OCI-LY7 (cell line): ENCODE results near the gene GALNT6. TPM values are rescaled to one million over a fixed set of nuclear protein-coding genes. Genes with fewer than 3 reads are reported as not detected.
A peak's percentile ranks its signal among the peaks of the same experiment; 100 is the strongest.

Experiments
- BruUV-seq: library from RNA; stranded (reverse); fragments of 400-500 nt; replicated peaks from 2 replicates; lab custom pipeline; 2021; lab: Mats Ljungman, UMichigan
- CTCF ChIA-PET: fragments of 300-600 bp; sonication (Branson Sonifier 250); formaldehyde crosslinking; loops from one replicate; lab custom pipeline; 2022; ENCODE audit warnings: antibody characterized with exemption; ENCODE audit not compliant: unreplicated experiment; lab: Charles Lee
- POLR2A ChIA-PET: fragments of 300-600 bp; sonication (Branson Sonifier 250); formaldehyde crosslinking; loops from one replicate; lab custom pipeline; 2022; ENCODE audit warnings: antibody characterized with exemption; lab: Charles Lee
- DNase-seq: peaks from one replicate; pipeline ENCODE4 v3.0.0-alpha.2; 2015; ENCODE audit warnings: low spot score
- H2AFZ ChIP-seq: fragments of 200-600 bp; sonication (generic), shearing (Covaris generic); 2 replicates; pipeline ENCODE4 v1.6.1; 2014; ENCODE audit warnings: mild to moderate bottlenecking, antibody characterized with exemption, low read length, moderate library complexity
- H3K27ac ChIP-seq: fragments of 200-600 bp; sonication (generic); 2 replicates; pipeline ENCODE4 v1.5.1; 2014; ENCODE audit warnings: mixed run types, low read depth, mild to moderate bottlenecking, moderate library complexity, low read length, inconsistent platforms; ENCODE audit not compliant: poor library complexity, severe bottlenecking
- H3K36me3 ChIP-seq: fragments of 200-600 bp; sonication (generic); 2 replicates; pipeline ENCODE4 v1.6.1; 2014; ENCODE audit warnings: mild to moderate bottlenecking, antibody characterized with exemption, low read length, moderate library complexity, mixed read lengths; ENCODE audit not compliant: insufficient read depth
- H3K4me1 ChIP-seq: fragments of 200-600 bp; sonication (generic); 2 replicates; pipeline ENCODE4 v1.5.1; 2014; ENCODE audit warnings: mild to moderate bottlenecking, low read length; ENCODE audit not compliant: insufficient read depth, poor library complexity, severe bottlenecking
- H3K4me2 ChIP-seq: fragments of 200-600 bp; sonication (generic); 2 replicates; pipeline ENCODE4 v1.6.1; 2014; ENCODE audit warnings: mild to moderate bottlenecking, low read length
- H3K4me3 ChIP-seq: fragments of 200-600 bp; sonication (generic); 2 replicates; pipeline ENCODE4 v1.5.1; 2014; ENCODE audit warnings: mild to moderate bottlenecking, low read depth, low read length; ENCODE audit not compliant: poor library complexity, severe bottlenecking
- H3K79me2 ChIP-seq: fragments of 200-600 bp; sonication (generic); 2 replicates; pipeline ENCODE4 v1.6.1; 2016; ENCODE audit warnings: low read depth, mild to moderate bottlenecking, low read length, moderate library complexity, mixed read lengths; ENCODE audit not compliant: insufficient read depth
- H3K9me2 ChIP-seq: fragments of 200-600 bp; sonication (generic); 2 replicates; pipeline ENCODE4 v1.6.1; 2016; ENCODE audit warnings: mild to moderate bottlenecking, low read length, mixed read lengths; ENCODE audit not compliant: insufficient read depth
- H3K9me3 ChIP-seq: fragments of 200-600 bp; sonication (generic); 2 replicates; pipeline ENCODE4 v1.6.1; 2014; ENCODE audit warnings: mild to moderate bottlenecking, mixed run types, low read length, mixed read lengths
- H4K20me1 ChIP-seq: fragments of 200-600 bp; sonication (generic); 2 replicates; pipeline ENCODE4 v1.6.1; 2014; ENCODE audit warnings: mild to moderate bottlenecking, antibody characterized with exemption, low read length, moderate library complexity, mixed read lengths; ENCODE audit not compliant: insufficient read depth
- EZH2phosphoT487 ChIP-seq: fragments of 200-600 bp; sonication (generic); IDR thresholded peaks from 2 replicates; pipeline ENCODE4 v1.6.1; 2018; ENCODE audit warnings: low read depth, borderline replicate concordance, mild to moderate bottlenecking, mixed run types, antibody characterized with exemption, low read length, moderate library complexity, mixed read lengths
- intact Hi-C: fragments of 100-400 bp; cut with micrococcal nuclease; formaldehyde crosslinking; loops from one replicate; pipeline ENCODE4 v1.10.0; 2022; ENCODE audit not compliant: unreplicated experiment
- total RNA-seq, 2 experiments: library from RNA; depleted of rRNA in 1 of 2; stranded (reverse); fragments of >200 nt in 1 of 2; shearing (Covaris generic) in 1 of 2; gene quantifications; 2 replicates each; pipeline ENCODE4 v1.2.3, GENCODE V29; 2014 to 2022
- TF ChIP-seq, protein P1 (sequence below): fragments of 200-600 bp; sonication (generic); conservative IDR thresholded peaks from 2 replicates; pipeline ENCODE4 v1.5.1; 2014; ENCODE audit warnings: mild to moderate bottlenecking, antibody characterized with exemption, low read length, moderate library complexity, mixed read lengths

Gene GALNT6
- total RNA-seq, 2 experiments from 2014 or later: 1.4 to 4.8 TPM

DNA sequence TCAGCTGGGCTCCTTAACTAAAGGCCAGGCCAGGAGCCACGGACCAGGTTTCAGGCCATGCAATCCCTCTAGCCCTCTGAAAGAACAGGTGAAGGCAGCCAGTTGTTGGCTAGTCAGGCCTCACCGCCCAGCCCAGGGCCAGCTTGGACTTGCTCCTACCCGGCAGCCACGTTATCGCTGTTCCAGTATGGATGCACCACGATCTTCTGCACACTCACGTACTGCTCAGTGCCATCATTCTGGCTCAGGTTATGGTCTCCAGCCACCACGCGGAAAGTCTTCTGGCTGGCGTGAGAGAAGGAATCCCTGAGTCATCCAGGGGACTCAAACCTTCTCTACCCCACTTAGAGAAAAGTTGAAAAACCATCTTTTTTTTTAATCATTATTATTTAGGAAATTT, 48.8 kb downstream of the GALNT6 start:
- Histone ChIP-seq H3K27ac (no peak overlapping the region), H4K20me1 (no peaks in the 10 kb centered on the region), H3K36me3 (no peaks in the 10 kb centered on the region), H3K4me1 (peaks cover 9% of the 10 kb centered on the region), H2AFZ (no peak overlapping the region), H3K4me2 (no peak overlapping the region), H3K79me2 (no peaks in the 10 kb centered on the region), H3K4me3 (no peak overlapping the region), H3K9me3 (no peaks in the 10 kb centered on the region), H3K9me2 (no peaks in the 10 kb centered on the region)
- no peak for DNase-seq
- intact Hi-C loops: loop anchor here (5.0 to 10.0 kb wide), 2 partner anchors 515 to 578 kb away; partner anchors contain the start of gene ATF1
- ChIA-PET CTCF (interaction anchor here (2.8 kb wide), 1 partner anchor 80 kb away, joined by 16 read pairs; no protein-coding TSS in a partner anchor), POLR2A (interaction anchor here (0.6 to 0.8 kb wide), 2 partner anchors 22 to 107 kb away, joined by 3 read pairs; no protein-coding TSS in a partner anchor)
- no TSS peak for BruUV-seq
- TF ChIP-seq, protein P1, sequence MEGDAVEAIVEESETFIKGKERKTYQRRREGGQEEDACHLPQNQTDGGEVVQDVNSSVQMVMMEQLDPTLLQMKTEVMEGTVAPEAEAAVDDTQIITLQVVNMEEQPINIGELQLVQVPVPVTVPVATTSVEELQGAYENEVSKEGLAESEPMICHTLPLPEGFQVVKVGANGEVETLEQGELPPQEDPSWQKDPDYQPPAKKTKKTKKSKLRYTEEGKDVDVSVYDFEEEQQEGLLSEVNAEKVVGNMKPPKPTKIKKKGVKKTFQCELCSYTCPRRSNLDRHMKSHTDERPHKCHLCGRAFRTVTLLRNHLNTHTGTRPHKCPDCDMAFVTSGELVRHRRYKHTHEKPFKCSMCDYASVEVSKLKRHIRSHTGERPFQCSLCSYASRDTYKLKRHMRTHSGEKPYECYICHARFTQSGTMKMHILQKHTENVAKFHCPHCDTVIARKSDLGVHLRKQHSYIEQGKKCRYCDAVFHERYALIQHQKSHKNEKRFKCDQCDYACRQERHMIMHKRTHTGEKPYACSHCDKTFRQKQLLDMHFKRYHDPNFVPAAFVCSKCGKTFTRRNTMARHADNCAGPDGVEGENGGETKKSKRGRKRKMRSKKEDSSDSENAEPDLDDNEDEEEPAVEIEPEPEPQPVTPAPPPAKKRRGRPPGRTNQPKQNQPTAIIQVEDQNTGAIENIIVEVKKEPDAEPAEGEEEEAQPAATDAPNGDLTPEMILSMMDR: no peak
- no peak for TF ChIP-seq EZH2phosphoT487

DNA sequence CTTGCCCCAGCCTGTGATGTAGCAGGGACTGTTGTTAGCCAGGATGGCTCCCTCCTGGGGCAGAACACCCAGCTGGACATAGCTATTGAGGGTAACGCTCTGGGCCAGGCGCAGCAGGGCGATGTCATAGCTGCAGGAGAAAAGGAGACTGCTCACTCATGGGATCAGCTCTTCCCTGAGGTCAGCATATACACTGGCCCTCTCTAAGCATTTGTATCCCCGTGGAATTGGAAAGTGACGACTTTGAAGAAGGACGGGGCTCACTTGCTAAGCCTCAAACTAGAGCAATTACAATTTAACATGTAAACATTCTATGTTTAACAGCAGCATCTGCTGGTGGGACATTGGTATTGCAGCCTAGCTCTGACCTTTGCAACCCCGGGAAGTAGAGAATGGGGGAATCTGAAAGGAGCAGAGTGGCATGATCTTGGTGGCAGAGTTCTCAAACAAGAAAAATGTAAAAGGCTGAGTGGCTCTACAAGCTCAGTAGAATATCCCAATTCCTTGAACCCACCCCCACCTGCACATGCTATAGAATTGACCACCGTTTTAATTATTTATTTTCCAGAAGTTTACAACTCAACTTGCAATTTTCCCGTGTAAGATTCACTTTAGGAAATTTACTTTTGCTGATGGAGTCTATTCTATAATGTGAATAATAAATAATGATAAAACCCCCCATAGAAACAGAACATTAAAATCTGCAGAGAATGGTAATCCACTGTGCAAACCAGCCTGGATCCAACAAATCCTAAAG, 49.8 kb downstream of the GALNT6 start:
- H3K4me3 ChIP-seq: no peak overlapping the region
- no peaks in the 10 kb centered on the region for H3K9me3 ChIP-seq
- no TSS peak for BruUV-seq
- no peaks in the 10 kb centered on the region for H3K36me3 ChIP-seq
- ChIA-PET CTCF (interaction anchor here (0.6 to 2.8 kb wide), 9 partner anchors 9 to 265 kb away, joined by 3 to 16 read pairs (median 5); partner anchors contain the start of gene SMAGP), POLR2A (interaction anchor here (0.5 to 1.5 kb wide), 9 partner anchors 9 to 314 kb away, joined by 3 to 6 read pairs (median 4); no protein-coding TSS in a partner anchor)
- H3K4me2 ChIP-seq: no peak overlapping the region
- peaks cover 9% of the 10 kb centered on the region for H3K4me1 ChIP-seq
- H3K79me2 ChIP-seq: no peaks in the 10 kb centered on the region
- H3K9me2 ChIP-seq: no peaks in the 10 kb centered on the region
- H2AFZ ChIP-seq: no peak overlapping the region; the same call in 1 of the 2 replicates
- TF ChIP-seq EZH2phosphoT487: no peak
- TF ChIP-seq, protein P1: peak; percentile 99
- intact Hi-C loops: loop anchor here (1.0 to 10.0 kb wide), 5 partner anchors 72 to 577 kb away; partner anchors contain the start of gene ATF1
- H4K20me1 ChIP-seq: no peaks in the 10 kb centered on the region
- no peak overlapping the region for H3K27ac ChIP-seq
- DNase-seq: peak; percentile 78
